ENCODE data around the gene CAVIN4.

The CAVIN4 gene, protein sequence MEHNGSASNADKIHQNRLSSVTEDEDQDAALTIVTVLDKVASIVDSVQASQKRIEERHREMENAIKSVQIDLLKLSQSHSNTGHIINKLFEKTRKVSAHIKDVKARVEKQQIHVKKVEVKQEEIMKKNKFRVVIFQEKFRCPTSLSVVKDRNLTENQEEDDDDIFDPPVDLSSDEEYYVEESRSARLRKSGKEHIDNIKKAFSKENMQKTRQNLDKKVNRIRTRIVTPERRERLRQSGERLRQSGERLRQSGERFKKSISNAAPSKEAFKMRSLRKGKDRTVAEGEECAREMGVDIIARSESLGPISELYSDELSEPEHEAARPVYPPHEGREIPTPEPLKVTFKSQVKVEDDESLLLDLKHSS

DNA sequence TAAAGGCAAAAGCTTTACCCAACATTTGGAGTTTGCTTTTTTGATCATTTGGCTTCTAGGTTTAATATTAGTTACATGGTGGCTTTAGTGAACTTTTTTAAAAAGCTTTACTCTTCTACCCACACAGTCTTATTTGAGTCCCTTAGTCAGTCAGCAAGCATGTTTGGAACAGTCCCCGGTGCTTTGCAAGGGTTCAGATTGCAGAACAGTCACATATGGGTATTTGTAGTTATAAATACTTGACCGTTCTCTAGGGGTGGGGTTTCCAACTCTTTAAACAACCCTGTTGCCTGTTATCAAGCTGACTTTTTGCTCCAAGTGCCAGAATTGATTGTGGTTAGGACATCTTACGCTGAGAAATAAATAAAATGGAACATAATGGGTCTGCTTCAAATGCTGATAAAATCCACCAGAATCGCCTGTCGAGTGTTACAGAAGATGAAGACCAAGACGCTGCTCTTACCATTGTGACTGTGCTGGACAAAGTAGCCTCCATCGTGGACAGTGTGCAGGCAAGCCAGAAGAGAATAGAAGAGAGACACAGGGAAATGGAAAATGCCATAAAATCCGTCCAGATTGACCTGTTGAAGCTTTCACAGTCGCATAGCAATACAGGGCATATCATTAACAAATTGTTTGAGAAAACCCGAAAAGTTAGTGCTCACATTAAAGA is at the start of gene CAVIN4:
Gene CAVIN4, plus strand, starts transcription at position 304 of the 673 bp plus-strand sequence. Its CDS starts 65 bp downstream, at position 369.
- DNase-seq, result no peak

DNA sequence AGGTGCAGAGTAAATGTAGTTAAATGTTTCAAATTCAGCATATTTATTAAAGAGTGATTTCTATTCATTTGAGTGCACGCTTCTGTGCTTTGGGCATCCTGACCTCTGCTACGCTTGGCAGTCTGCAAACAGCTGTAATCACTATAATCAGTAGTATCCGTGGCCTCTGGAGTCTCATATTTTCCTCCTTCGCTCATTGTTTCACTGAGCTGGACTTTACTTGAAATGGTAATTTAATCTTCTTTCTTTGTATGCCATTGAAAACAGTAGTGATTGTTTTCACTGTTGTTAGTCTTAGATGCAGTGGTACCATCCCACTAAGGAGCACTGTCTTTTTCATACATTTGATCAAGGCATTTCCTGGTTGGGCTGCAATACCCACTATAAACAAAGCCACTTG is 43.5 kb upstream of the CAVIN4 start:
- no peak for DNase-seq
- intact Hi-C loops (cut with DNase I), result no loop called here

More for the DNA sequence above, at the start of gene CAVIN4:
- intact Hi-C loops (cut with DNase I), result no loop called here

DNA sequence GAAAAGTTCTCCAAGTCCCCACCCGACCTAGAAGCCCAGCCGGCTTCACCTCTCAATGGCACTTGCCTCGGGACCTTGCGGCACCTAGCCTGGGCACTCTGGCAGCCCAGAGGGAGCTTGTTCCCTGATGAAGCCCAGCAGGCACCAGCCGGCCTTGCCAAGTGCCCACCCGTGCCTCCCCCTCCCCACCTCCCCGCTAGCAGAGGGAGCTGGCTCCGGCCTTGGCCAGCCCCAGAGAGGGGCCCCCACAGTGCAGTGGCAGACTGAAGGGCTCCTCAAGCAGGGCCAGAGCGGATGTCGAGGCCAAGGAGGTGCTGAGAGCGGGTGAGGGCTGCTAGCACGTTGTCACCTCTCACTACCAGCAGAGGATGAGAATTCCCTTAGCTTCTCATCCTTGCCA is 37.6 kb upstream of the CAVIN4 start:
- DNase-seq, result no peak
- intact Hi-C loops (cut with DNase I), result no loop called here

DNA sequence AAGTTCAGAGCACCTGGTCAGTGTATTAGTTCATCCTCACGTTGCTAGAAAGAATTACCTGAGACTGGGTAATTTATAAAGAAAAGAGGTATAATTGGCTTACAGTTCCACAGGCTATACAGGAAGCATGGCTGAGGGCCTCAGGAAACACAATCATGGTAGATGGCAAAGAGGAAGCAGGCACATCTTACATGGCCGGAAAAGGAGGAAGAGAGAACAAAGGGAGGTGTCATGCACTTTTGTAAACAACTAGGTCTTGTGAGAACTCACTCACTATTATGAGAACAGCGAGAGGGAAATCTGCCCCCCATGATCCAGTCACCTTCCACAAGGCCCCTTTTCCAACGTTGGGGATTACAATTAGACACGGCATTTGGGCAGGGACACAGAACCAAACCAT is 28.8 kb upstream of the CAVIN4 start:
- no peak for DNase-seq
- intact Hi-C loops (cut with DNase I), result no loop called here

DNA sequence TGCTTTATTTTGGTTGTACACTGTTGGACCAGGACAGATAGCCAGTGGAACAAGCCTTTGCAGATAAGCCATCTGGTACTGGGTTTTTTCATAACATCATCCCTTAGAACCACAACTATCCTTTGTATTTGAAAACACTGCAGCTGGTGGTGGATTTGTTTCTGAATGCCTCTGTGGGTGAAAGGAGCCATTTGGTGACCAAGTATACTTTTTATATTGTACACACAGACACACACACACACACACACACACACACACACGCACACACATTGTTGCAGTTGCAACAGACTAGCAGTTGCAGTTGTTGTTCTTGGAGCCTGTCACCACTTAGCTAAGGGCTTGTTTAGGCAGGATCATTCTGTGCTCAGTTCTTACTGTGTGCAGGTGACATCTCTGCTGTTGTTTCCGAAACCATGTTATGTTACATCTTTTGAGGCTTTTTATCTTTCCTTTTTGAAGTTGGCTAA is 22.9 kb upstream of the CAVIN4 start:
- intact Hi-C loops (cut with DNase I), result no loop called here
- peak in 8 of 10 donors; percentile 11 to 91 (median 40) for DNase-seq

DNA sequence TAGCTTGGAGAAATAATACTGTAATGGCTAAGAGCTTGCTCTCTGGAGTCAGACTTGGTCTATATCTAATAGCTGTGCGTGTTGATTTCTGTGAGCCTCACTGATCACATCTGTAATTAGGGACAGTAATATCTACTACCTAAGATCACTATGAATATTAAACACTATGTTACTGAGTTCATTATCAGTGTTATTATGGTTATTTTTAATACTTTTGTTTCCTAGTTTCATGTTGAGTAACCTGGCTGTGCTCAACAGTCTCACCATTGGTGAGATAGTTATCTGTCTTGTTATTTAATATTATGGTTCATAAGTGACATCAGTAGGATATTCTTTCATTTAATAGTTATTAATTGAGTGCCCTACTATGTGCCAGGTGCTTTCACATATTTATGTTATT is 22.4 kb upstream of the CAVIN4 start:
- intact Hi-C loops (cut with DNase I), result no loop called here
- no peak for DNase-seq

DNA sequence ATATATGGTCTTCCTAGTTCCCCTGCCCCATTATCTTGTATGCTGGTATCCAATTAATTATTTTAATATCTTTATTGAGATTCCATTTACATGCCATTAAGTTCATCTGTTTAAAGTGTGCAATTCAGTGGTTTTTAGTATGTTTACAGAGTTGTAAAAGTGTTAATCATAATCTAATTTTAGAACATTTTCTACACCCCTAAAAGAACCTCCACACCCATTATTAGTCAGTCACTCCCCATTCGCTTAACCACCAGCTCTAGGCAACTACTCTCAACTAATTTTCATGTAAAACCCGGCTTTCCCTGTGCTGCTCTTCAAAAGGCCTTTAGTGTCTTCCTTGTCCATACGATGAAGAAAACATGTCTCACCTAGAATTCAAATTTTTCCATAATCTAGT is 20.8 kb upstream of the CAVIN4 start:
- DNase-seq, result no peak
- intact Hi-C loops (cut with DNase I), result no loop called here

DNA sequence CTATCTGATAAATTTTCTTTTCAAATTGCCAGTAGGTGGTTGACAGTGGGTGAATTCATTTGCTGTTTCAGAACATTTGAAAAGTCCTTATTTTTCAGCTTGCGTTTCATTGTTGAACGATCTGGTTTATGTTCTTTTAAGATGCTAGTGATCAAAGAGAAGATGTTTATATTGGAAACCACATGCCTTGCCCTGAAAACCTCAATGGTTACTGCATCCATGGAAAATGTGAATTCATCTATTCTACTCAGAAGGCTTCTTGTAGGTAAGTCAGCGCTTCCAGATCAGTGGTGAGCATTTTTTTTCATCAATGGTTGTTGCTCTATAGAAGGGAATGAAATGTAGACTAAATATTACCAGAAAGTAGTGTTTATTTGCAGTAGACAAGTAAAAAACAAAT is 16.6 kb upstream of the CAVIN4 start:
- intact Hi-C loops (cut with DNase I), result no loop called here

DNA sequence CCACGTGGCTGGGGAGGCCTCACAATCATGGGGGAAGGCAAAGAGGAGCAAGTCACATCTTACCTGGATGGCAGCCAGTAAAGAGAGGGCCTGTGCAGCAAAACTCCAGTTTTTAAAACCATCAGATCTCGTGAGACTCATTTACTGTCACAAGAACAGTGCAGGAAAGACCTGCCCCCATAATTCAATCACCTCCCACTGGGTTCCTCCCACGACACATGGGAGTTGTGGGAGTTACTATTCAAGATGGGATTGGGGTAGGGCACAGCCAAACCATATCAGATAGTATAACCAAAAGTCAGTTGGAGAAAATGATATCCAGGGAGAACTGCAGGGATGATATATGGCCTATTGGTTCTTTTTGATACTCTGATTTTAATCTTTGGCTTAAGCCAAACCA is 10.0 kb upstream of the CAVIN4 start:
- intact Hi-C loops (cut with DNase I), result no loop called here
- no peak for DNase-seq

More for the DNA sequence above, 16.6 kb upstream of the CAVIN4 start:
- DNase-seq, result no peak

DNA sequence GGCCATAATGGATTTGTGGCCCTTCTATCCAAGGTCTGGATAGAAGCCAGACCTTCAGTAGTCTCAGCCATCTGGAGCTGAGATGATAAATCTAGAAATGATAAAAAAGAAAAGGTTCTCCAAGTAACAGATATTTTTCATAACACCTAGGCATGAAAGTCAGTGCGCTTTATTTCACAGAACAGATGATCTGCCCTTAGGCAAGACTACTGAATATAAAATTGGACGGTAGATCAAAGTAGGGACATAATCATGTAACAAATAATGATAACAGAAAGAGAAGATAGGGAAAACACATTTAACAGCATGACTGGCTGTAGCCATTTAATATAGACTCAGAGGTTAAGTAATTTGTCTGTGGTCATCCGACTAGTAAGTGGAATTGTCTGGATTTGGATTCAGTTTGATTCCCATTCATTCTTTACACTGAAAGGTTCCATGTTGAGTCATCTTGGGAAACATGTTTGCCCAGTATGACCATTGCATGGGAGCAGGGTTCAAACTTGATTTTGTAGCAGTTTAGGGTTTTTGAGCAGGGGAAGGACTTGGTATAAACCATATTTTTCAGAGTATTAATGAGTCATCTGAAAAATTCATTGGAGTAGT is 4.1 kb upstream of the CAVIN4 start:
- no peak for DNase-seq
- intact Hi-C loops (cut with DNase I), result no loop called here

DNA sequence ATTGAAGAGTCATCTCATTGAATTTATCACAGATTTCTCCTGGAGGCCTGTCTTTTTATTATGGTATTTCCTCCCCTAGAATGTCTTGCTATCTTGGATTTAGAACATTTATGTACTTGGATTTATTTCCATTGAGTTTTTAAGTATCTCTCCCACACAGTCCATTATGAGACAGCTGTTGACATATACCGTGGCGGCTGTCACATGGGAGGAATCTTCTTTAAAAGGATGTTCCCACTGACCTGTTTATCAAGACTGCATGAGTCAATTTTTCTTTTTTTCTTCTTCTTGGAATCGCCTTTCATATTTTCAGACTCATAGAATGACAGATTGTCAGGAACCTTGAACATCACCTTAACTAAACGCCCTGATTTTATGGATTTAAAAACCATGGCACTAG is 2.9 kb upstream of the CAVIN4 start:
- no peak for DNase-seq
- intact Hi-C loops (cut with DNase I), result no loop called here

DNA sequence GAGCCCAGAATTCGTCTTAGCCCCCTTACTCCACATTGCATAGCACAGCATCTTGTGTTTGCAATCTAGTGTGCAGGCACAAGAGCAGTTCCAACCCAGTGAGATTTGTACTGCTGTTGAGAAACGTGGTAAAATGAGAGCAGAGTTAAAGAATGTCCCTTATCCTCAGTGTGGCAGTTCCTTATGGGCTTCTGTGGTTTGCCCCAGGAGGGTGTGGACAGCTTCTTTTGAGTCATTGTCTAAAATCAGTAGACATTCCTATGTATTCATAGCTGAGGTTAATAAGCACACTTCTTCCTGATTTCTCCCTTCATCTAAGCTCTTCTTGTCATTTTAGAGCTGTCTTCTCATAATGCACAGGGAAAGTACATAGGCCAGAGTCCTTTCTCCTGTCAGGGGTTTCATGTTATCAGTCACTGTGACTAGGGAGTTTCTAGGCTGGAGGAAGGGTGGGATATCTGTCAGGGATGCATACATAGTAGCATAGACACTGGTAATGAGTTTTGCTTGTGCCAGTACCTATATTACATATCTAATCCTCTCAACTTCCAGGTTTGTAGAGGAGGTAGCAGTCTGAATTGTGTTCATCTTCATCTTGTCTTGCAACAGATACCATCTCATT is 2.0 kb upstream of the CAVIN4 start:
- DNase-seq, result no peak
- intact Hi-C loops (cut with DNase I), result no loop called here

DNA sequence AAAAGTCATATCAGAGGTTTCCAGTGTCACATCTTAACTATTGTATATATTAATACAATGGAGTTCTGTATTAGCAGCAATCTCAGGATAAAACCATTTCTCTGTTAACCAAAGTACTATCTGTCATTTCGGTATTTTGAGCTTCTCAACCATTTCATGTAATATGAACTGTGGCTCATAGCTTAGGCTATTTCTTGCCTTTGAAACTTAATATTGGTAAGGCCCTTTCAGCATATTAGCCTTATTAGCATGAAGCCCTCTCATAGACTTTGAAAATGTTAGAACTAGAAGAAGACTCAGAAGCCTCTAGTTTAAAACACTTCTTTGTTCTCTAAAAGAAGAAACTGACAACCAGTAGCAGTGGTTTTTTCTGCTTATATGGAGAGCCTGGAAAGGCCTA is 731 bp downstream of the CAVIN4 start:
- DNase-seq, result no peak
- intact Hi-C loops (cut with DNase I), result no loop called here

DNA sequence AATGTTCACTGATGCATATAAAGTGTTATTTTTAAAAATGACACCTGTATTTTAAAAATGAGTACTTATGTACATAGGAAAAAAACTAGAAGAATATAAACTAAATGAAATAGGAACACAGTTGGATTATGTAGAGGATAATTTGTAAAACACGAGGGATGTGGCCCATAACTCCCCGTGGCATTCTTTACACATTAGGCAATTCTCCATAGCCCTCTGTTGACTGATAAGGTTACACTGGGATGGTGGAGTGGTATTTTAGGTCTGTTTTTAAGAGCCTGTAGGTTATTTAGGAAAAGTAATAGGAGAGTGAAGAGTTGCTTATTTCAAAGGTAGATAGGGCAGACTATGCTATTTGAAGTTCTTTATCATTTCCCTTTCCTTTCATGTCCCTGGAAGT is 1.8 kb downstream of the CAVIN4 start:
- no peak for DNase-seq
- intact Hi-C loops (cut with DNase I), result no loop called here

DNA sequence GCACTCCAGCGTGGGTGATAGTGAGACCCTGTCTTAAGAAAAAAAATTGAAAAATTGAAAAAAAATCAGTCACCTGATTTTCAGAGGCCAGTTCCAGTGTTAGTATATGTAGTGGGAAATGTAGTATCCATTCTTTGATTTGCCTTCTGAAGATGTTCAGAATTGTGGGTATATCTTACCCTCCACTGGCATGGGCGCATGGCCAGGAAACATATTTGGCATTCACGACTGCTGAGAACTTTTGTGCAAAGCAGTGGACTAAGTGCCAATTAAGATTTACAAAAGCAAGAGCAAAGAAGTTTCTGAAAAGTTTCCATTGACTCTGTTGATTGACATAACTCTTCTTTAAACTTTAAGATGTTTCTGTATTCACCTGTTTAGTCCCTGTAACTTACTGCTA is 2.4 kb downstream of the CAVIN4 start:
- DNase-seq, result peak in 2 of 10 donors; percentile 52 to 71
- intact Hi-C loops (cut with DNase I), result no loop called here

DNA sequence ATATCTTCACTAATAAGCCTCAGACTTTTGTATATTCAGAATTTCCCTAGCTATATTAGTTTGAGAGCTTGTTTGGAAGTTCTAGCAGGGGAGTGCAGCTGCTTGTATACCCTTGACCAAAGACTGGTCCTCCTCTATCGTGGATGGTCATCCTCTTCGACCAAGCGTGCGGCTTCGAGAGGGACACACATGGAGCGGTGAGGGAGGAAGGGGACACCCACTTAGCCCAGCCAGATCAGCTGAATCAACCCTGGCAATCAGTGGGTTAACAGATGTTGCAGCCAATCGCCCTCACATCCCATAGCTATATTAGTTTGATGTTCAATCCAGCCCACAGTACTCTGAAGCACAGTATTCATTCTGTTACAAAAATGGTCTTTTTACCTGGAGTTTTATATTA is 3.2 kb downstream of the CAVIN4 start:
- DNase-seq, result peak in 1 of 10 donors; percentile 64
- intact Hi-C loops (cut with DNase I), result no loop called here

DNA sequence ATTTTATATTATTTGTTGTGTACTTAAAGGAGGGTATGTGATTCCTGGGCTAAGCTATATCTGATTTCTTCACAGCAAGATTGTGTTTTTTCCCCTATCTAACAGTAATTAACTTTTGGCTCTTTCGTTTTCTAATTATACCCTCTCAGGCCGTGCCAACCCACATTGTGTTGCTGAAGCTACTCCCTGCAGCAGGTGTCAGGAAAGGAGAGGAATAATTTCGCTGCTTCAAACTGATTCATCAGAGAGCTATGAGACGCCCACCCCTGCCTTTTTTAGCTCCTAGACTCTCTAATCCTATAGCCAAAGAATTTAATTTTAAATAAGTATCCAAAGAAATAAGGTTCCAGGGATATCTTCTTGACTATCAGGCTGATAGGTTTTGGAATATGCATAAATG is 3.8 kb downstream of the CAVIN4 start:
- no peak for DNase-seq
- intact Hi-C loops (cut with DNase I), result no loop called here

DNA sequence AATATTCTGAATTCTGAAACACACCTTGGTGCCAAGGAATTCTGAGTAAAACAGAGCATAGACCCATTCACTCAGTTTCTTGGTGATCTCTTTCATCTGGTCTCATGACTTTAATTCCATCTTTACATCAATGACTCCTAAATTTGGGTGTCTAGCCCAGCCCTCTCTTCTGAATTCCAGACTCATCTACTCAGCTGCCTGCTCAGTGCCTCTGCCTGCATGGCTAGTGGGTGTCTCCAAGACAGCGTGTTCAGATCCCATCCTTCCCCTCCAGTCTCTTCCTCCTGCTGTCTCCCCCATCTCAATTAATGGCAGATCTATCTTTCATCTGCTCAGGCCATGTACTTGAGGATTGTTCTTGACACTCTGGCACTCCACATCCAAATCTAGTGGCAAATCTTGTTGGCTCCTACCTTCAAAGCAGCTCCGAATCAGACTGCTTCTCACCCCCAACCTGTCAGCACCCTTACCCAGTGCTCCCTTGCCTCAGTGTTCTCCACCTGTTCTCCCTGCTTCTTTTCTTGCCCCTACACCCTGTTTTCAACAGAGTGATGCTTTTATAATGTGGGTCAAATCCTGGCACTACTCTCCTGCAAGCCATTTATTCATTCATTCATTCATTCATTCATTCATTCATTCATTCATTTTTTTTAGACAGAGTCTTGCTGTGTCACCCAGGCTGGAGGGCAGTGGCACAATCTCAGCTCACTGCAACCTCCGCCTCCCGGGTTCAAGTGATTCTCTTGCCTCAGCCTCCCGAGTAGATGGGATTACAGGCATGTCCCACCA is 5.3 kb downstream of the CAVIN4 start:
- DNase-seq, result no peak
- intact Hi-C loops (cut with DNase I), result no loop called here

DNA sequence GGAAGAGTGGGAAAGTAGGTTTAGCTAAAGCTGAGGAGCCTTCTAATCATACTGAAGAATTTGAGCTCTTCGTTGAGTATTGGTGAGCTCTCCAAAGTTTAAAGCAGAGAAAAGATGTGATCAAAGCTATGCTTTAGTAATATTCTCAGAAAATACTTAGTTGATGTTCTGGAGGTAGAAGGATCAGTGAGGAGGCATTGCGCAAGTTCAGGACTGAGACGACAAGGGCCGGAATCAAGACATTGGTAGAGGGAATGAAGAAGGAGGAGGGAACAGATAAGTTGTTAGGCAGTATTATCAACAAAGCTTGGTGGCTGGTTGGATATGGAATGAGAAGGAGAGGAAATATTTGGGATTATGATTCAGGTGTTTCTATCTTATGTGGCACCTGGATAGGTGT is 7.1 kb downstream of the CAVIN4 start:
- DNase-seq, result no peak
- intact Hi-C loops (cut with DNase I), result no loop called here

DNA sequence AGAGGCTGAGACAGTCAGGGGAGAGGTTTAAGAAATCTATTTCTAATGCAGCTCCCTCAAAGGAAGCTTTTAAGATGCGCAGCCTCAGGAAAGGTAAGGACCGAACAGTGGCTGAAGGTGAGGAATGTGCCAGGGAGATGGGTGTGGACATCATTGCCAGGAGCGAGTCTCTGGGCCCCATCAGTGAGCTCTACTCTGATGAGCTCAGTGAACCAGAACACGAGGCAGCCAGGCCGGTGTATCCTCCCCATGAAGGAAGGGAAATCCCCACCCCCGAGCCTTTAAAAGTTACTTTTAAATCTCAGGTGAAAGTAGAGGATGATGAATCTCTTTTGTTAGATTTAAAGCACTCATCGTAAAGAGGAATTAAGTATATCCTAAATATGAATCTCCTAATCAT is 8.2 kb downstream of the CAVIN4 start:
- intact Hi-C loops (cut with DNase I), result no loop called here
- no peak for DNase-seq
